GM12873 (cell line): ENCODE data around the gene KMT2E.

Source experiments
- CTCF ChIP-seq: IDR thresholded peaks from 2 replicates; pipeline ENCODE4 v1.5.1; 2012; ENCODE audit warnings: low read depth, mild to moderate bottlenecking, moderate library complexity, low read length, control low read depth; ENCODE audit not compliant: insufficient read depth; ENCODE audit errors: missing control alignments

The KMT2E gene

GRCh38 chr7:105021352-105021751 is 7.3 kb downstream of the KMT2E start:
- no peak for TF ChIP-seq CTCF

GRCh38 chr7:105021967-105022366 is 8.0 kb downstream of the KMT2E start:
- TF ChIP-seq CTCF: no peak

GRCh38 chr7:105022458-105022857 is 8.5 kb downstream of the KMT2E start:
- no peak for TF ChIP-seq CTCF

GRCh38 chr7:105024734-105025133 is 10.7 kb downstream of the KMT2E start:
- no peak for TF ChIP-seq CTCF

GRCh38 chr7:105026750-105027149 is 12.7 kb downstream of the KMT2E start:
- TF ChIP-seq CTCF: no peak

- no peak for TF ChIP-seq CTCF
Observed at GRCh38 chr7:105027176-105027853, 13.3 kb downstream of the KMT2E start.

- TF ChIP-seq CTCF: no peak
Observed at GRCh38 chr7:105028004-105028403, 14.0 kb downstream of the KMT2E start.

- no peak for TF ChIP-seq CTCF
Observed at GRCh38 chr7:105030447-105030846, 16.4 kb downstream of the KMT2E start.
